ENCODE measurements around the gene DUSP22. TPM values are rescaled to one million over a fixed set of nuclear protein-coding genes. Genes with fewer than 3 reads are reported as not detected.

The DUSP22 gene
- total and polyA plus RNA-seq, 2 donors (not counting 1 experiment from before 2014, with no cell fraction given): 10.9 to 13.7 TPM

DNA sequence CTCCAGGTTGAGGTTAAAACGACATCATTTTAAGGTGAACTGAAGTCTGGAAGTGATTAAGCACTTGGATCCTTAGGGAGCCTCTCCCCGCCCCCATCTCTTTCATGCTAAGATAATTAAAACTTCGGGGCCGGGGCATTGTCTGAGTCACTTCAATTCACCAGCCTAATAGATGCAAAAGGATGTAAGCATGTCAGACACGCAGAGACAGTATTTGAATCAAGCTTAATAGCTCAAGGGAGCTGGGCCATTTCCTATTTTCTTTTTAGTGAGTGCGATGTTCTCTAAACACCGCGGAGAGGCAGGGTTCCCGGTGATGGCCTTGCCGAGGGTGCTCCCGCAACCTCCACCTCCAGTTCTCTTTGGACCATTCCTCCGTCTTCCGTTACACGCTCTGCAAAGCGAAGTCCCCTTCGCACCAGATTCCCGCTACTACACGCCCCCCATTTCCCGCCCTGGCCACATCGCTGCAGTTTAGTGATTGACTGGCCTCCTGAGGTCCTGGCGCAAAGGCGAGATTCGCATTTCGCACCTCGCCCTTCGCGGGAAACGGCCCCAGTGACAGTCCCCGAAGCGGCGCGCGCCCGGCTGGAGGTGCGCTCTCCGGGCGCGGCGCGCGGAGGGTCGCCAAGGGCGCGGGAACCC lies 98.7 kb downstream of the DUSP22 start:
- Histone ChIP-seq H2AFZ (ENCODE audit: low read length) (no peak overlapping the region), H3K79me2 (ENCODE audit: control insufficient read depth, insufficient read depth, low read length) (no peaks in the 10 kb centered on the region), H3K27me3 (ENCODE audit: control insufficient read depth, insufficient read depth, low read length) (peaks cover 54% of the 10 kb centered on the region), H3K4me1 (ENCODE audit: control insufficient read depth, extremely low read depth, insufficient read depth, low read length) (no peaks in the 10 kb centered on the region), H3K9me3 (ENCODE audit: control insufficient read depth, insufficient read depth, low read depth, low read length) (no peaks in the 10 kb centered on the region), H4K20me1 (ENCODE audit: control insufficient read depth, extremely low read depth, insufficient read depth, low read length) (no peaks in the 10 kb centered on the region), H3K36me3 (ENCODE audit: control insufficient read depth, insufficient read depth, low read length) (no peaks in the 10 kb centered on the region), H3K27ac (ENCODE audit: insufficient read depth, low read length) (no peak overlapping the region), H3K9ac (ENCODE audit: insufficient read depth, low read length) (no peak overlapping the region), H3K4me3 (replicated peaks in 1 of 4; ENCODE audit: control extremely low read depth in 1 of 4, insufficient read depth in 1 of 4, low read depth in 3 of 4, low read length in 4 of 4) (peak overlapping the region in 2 of 4 experiments; percentile 1 to 43), H3K4me2 (ENCODE audit: extremely low read depth, insufficient read depth, low read length) (no peak overlapping the region)
- peak; percentile 6 to 27 for DNase-seq (ENCODE audit: low read depth in 2 of 2)
- TF ChIP-seq, protein P1, sequence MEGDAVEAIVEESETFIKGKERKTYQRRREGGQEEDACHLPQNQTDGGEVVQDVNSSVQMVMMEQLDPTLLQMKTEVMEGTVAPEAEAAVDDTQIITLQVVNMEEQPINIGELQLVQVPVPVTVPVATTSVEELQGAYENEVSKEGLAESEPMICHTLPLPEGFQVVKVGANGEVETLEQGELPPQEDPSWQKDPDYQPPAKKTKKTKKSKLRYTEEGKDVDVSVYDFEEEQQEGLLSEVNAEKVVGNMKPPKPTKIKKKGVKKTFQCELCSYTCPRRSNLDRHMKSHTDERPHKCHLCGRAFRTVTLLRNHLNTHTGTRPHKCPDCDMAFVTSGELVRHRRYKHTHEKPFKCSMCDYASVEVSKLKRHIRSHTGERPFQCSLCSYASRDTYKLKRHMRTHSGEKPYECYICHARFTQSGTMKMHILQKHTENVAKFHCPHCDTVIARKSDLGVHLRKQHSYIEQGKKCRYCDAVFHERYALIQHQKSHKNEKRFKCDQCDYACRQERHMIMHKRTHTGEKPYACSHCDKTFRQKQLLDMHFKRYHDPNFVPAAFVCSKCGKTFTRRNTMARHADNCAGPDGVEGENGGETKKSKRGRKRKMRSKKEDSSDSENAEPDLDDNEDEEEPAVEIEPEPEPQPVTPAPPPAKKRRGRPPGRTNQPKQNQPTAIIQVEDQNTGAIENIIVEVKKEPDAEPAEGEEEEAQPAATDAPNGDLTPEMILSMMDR (conservative IDR thresholded peaks at IDR 0.05 in 1 of 2, IDR thresholded peaks at IDR 0.05 in 1 of 2; ENCODE audit: low read depth in 1 of 2, low read length in 2 of 2): peak in 1 of 2 donors; percentile 23
- peak; percentile 87 for TF ChIP-seq EZH2 (IDR thresholded peaks at IDR 0.05; ENCODE audit: low read length, missing control alignments)

GRCh38 chr6:391559-392440 lies 99.5 kb downstream of the DUSP22 start, which contains the start of gene IRF4:
Gene IRF4, plus strand, starts transcription at chr6:391752. Its CDS starts 1,401 bp downstream, at chr6:393153.
- Histone ChIP-seq H3K27ac (ENCODE audit: insufficient read depth, low read length) (no peak within 1 kb of the TSS), H3K9ac (ENCODE audit: insufficient read depth, low read length) (no peak within 1 kb of the TSS), H3K36me3 (ENCODE audit: control insufficient read depth, insufficient read depth, low read length) (no peaks in the 10 kb centered on the region), H3K9me3 (ENCODE audit: control insufficient read depth, insufficient read depth, low read depth, low read length) (no peaks in the 10 kb centered on the region), H3K4me1 (ENCODE audit: control insufficient read depth, extremely low read depth, insufficient read depth, low read length) (no peaks in the 10 kb centered on the region), H2AFZ (ENCODE audit: low read length) (no peak within 1 kb of the TSS), H4K20me1 (ENCODE audit: control insufficient read depth, extremely low read depth, insufficient read depth, low read length) (no peaks in the 10 kb centered on the region), H3K79me2 (ENCODE audit: control insufficient read depth, insufficient read depth, low read length) (no peaks in the 10 kb centered on the region), H3K4me3 (replicated peaks in 1 of 4; ENCODE audit: control extremely low read depth in 1 of 4, insufficient read depth in 1 of 4, low read depth in 3 of 4, low read length in 4 of 4) (peak within 1 kb of the TSS in 2 of 4 experiments; percentile 1 to 43), H3K4me2 (ENCODE audit: extremely low read depth, insufficient read depth, low read length) (peak within 1 kb of the TSS; percentile 68), H3K27me3 (ENCODE audit: control insufficient read depth, insufficient read depth, low read length) (peaks cover 54% of the 10 kb centered on the region)
- no peak for DNase-seq (ENCODE audit: low read depth in 2 of 2)
- peak; percentile 93 for TF ChIP-seq EZH2 (IDR thresholded peaks at IDR 0.05; ENCODE audit: low read length, missing control alignments)
- TF ChIP-seq, protein P1 (conservative IDR thresholded peaks at IDR 0.05 in 1 of 2, IDR thresholded peaks at IDR 0.05 in 1 of 2; ENCODE audit: low read depth in 1 of 2, low read length in 2 of 2): no peak
